ENCODE results near the gene UBL7. TPM values are rescaled to one million over a fixed set of nuclear protein-coding genes. Genes with fewer than 3 reads are reported as not detected.

Gene UBL7
- total and polyA plus RNA-seq, 10 of the 15 experiments (the other 5 are each of a cell fraction or from before 2014, with no cell fraction given) = 25.9 to 145 (median 90.1) TPM

DNA sequence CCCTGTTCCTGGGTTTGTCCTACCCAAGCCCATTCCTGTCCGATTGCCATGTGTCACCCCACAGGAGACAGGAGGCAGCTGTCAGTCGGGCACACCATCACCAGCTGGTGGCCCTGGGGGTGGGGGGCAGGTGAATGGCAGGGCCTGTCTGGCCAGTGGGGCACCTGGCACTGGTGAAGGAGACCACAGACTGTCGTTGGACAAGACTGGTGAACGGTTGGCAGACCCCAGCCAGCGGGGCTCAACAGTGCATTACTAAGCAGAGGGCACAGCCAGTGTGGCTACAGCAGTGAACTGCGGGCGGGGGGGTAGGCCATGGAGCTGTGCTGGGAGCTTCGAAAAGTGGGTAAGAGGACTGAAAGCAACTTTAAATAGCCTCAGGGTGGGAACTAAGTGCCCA lies 29.3 kb downstream of the UBL7 start (continued):
- TF ChIP-seq KAT2A (conservative IDR thresholded peaks at IDR 0.05; ENCODE audit: control insufficient read depth, low read depth, low read length) (no peak), RELA (IDR thresholded peaks at IDR 0.05; ENCODE audit: borderline replicate concordance, partially characterized antibody) (no peak), IRF5 (IDR thresholded peaks at IDR 0.05; ENCODE audit: borderline replicate concordance) (no peak), NBN (IDR thresholded peaks at IDR 0.05) (no peak), POU2F2 (IDR thresholded peaks at IDR 0.05; ENCODE audit: borderline replicate concordance, low read depth, low read length) (no peak), BCL11A (IDR thresholded peaks at IDR 0.05; ENCODE audit: low read depth, low read length) (no peak), BACH1 (IDR thresholded peaks at IDR 0.05; ENCODE audit: borderline replicate concordance) (no peak; the same call in 1 of the 2 replicates), ZBTB4 (CRISPR knock-in tag; IDR thresholded peaks at IDR 0.05) (no peak), EZH2 (IDR thresholded peaks at IDR 0.05; ENCODE audit: borderline replicate concordance, control insufficient read depth, low read depth, low read length) (no peak), MEF2A (IDR thresholded peaks at IDR 0.05; ENCODE audit: insufficient read depth, low read depth, low read length) (no peak), SRF (IDR thresholded peaks at IDR 0.05; ENCODE audit: low read depth in 2 of 2, low read length in 2 of 2) (no peak), GATAD2B (conservative IDR thresholded peaks at IDR 0.05; ENCODE audit: low read depth) (no peak), TCF12 (IDR thresholded peaks at IDR 0.05; ENCODE audit: low read depth, low read length) (peak; percentile 85), SUZ12 (IDR thresholded peaks at IDR 0.05; ENCODE audit: unreplicated experiment) (no peak)
- TF ChIP-seq, protein P1, sequence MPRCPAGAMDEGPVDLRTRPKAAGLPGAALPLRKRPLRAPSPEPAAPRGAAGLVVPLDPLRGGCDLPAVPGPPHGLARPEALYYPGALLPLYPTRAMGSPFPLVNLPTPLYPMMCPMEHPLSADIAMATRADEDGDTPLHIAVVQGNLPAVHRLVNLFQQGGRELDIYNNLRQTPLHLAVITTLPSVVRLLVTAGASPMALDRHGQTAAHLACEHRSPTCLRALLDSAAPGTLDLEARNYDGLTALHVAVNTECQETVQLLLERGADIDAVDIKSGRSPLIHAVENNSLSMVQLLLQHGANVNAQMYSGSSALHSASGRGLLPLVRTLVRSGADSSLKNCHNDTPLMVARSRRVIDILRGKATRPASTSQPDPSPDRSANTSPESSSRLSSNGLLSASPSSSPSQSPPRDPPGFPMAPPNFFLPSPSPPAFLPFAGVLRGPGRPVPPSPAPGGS (IDR thresholded peaks at IDR 0.05; ENCODE audit: borderline replicate concordance, insufficient read depth, low read depth, low read length, poor library complexity, severe bottlenecking) = no peak
- TF ChIP-seq, protein P2, sequence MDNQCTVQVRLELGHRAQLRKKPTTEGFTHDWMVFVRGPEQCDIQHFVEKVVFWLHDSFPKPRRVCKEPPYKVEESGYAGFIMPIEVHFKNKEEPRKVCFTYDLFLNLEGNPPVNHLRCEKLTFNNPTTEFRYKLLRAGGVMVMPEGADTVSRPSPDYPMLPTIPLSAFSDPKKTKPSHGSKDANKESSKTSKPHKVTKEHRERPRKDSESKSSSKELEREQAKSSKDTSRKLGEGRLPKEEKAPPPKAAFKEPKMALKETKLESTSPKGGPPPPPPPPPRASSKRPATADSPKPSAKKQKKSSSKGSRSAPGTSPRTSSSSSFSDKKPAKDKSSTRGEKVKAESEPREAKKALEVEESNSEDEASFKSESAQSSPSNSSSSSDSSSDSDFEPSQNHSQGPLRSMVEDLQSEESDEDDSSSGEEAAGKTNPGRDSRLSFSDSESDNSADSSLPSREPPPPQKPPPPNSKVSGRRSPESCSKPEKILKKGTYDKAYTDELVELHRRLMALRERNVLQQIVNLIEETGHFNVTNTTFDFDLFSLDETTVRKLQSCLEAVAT (IDR thresholded peaks at IDR 0.05) = no peak
- TF ChIP-seq, protein P3, sequence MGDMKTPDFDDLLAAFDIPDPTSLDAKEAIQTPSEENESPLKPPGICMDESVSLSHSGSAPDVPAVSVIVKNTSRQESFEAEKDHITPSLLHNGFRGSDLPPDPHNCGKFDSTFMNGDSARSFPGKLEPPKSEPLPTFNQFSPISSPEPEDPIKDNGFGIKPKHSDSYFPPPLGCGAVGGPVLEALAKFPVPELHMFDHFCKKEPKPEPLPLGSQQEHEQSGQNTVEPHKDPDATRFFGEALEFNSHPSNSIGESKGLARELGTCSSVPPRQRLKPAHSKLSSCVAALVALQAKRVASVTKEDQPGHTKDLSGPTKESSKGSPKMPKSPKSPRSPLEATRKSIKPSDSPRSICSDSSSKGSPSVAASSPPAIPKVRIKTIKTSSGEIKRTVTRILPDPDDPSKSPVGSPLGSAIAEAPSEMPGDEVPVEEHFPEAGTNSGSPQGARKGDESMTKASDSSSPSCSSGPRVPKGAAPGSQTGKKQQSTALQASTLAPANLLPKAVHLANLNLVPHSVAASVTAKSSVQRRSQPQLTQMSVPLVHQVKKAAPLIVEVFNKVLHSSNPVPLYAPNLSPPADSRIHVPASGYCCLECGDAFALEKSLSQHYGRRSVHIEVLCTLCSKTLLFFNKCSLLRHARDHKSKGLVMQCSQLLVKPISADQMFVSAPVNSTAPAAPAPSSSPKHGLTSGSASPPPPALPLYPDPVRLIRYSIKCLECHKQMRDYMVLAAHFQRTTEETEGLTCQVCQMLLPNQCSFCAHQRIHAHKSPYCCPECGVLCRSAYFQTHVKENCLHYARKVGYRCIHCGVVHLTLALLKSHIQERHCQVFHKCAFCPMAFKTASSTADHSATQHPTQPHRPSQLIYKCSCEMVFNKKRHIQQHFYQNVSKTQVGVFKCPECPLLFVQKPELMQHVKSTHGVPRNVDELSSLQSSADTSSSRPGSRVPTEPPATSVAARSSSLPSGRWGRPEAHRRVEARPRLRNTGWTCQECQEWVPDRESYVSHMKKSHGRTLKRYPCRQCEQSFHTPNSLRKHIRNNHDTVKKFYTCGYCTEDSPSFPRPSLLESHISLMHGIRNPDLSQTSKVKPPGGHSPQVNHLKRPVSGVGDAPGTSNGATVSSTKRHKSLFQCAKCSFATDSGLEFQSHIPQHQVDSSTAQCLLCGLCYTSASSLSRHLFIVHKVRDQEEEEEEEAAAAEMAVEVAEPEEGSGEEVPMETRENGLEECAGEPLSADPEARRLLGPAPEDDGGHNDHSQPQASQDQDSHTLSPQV (IDR thresholded peaks at IDR 0.05) = no peak

Measured in GM12878 (cell line).